Endothelial cell of umbilical vein (primary cell): ENCODE data around the gene FALEC. TPM values are rescaled to one million over a fixed set of nuclear protein-coding genes. Genes with fewer than 3 reads are reported as not detected.
A peak's percentile ranks its signal among the peaks of the same experiment; 100 is the strongest.

ENCODE experiments used
- BruUV-seq: library from RNA; stranded (reverse); fragments of 400-500 nt; replicated peaks from 2 replicates; lab custom pipeline; 2021; lab: Mats Ljungman, UMichigan
- CTCF ChIA-PET: fragments of 300-600, 350-600 bp; sonication (Branson Sonifier 250); formaldehyde crosslinking; loops from one replicate; lab custom pipeline; 2021; ENCODE audit warnings: antibody characterized with exemption, inconsistent platforms; lab: Charles Lee
- POLR2A ChIA-PET: fragments of 300-600, 350-600 bp; sonication (Branson Sonifier 250); formaldehyde crosslinking; loops from one replicate; lab custom pipeline; 2021; ENCODE audit warnings: antibody characterized with exemption, inconsistent platforms; lab: Charles Lee
- DNase-seq: peaks from one replicate; pipeline ENCODE4 v3.0.0-alpha.2; 2011; ENCODE audit warnings: low read depth, low spot score
- FAIRE-seq: peaks from 2 replicates; lab custom pipeline; 2011; peaks lifted over from hg19 to GRCh38; lab: Jason Lieb, UNC
- H2AFZ ChIP-seq: 2 replicates; pipeline ENCODE4 v1.6.0; 2012; ENCODE audit warnings: low read depth, low read length, control low read depth, inconsistent platforms
- H3K27ac ChIP-seq: 2 replicates; pipeline ENCODE4 v1.5.1; 2011; ENCODE audit warnings: low read depth, mild to moderate bottlenecking, control low read depth, low read length, moderate library complexity; ENCODE audit not compliant: insufficient read depth
- H3K27me3 ChIP-seq, 2 experiments: 2 replicates each; pipeline versions ENCODE4 v1.6.0 to v1.6.1; 2011; ENCODE audit warnings: low read length in 2 of 2, mixed read lengths in 1 of 2; ENCODE audit not compliant: control insufficient read depth in 2 of 2, insufficient read depth in 2 of 2
- H3K36me3 ChIP-seq, 2 experiments: 2 replicates in 1 of 2; 3 replicates in 1 of 2; pipeline ENCODE4 v1.5.1; 2011; ENCODE audit warnings: low read length in 2 of 2, mild to moderate bottlenecking in 1 of 2, moderate library complexity in 1 of 2; ENCODE audit not compliant: control insufficient read depth in 2 of 2, insufficient read depth in 2 of 2; ENCODE audit errors: extremely low read depth in 1 of 2
- H3K4me1 ChIP-seq: 3 replicates; pipeline ENCODE4 v1.5.1; 2011; ENCODE audit warnings: mild to moderate bottlenecking, low read length; ENCODE audit not compliant: control insufficient read depth, insufficient read depth; ENCODE audit errors: extremely low read depth
- H3K4me2 ChIP-seq: 2 replicates; pipeline ENCODE4 v1.6.1; 2011; ENCODE audit warnings: low read length, control low read depth, mixed read lengths; ENCODE audit not compliant: insufficient read depth
- H3K4me3 ChIP-seq, 3 experiments: fragments of 200-600 bp in 1 of 3; sonication (generic), shearing (Covaris generic) in 1 of 3; replicated peaks in 1 of 3; 2 replicates each; pipeline ENCODE4 v1.5.1; 2011 to 2016; ENCODE audit warnings: control low read depth in 3 of 3, low read length in 3 of 3, mild to moderate bottlenecking in 2 of 3, inconsistent platforms in 1 of 3, low read depth in 1 of 3, moderate library complexity in 1 of 3; ENCODE audit not compliant: insufficient read depth in 1 of 3
- H3K79me2 ChIP-seq: 2 replicates; pipeline ENCODE4 v1.6.0; 2012; ENCODE audit warnings: low read length, inconsistent platforms; ENCODE audit not compliant: control insufficient read depth, insufficient read depth
- H3K9ac ChIP-seq: replicated peaks from 2 replicates; pipeline ENCODE3; 2011; ENCODE audit warnings: low read length, control low read depth; ENCODE audit not compliant: insufficient read depth; ENCODE audit errors: extremely low read depth
- H3K9me1 ChIP-seq: replicated peaks from 3 replicates; pipeline ENCODE4 v1.6.0; 2011; ENCODE audit warnings: mild to moderate bottlenecking, low read length; ENCODE audit not compliant: control insufficient read depth, insufficient read depth; ENCODE audit errors: extremely low read depth
- H3K9me3 ChIP-seq: replicated peaks from 2 replicates; pipeline ENCODE4 v1.5.1; 2012; ENCODE audit warnings: low read length, inconsistent platforms; ENCODE audit not compliant: control insufficient read depth, insufficient read depth
- H4K20me1 ChIP-seq: replicated peaks from 2 replicates; pipeline ENCODE3; 2011; ENCODE audit warnings: mild to moderate bottlenecking, low read length; ENCODE audit not compliant: control insufficient read depth, insufficient read depth; ENCODE audit errors: extremely low read depth
- CTCF ChIP-seq, 2 donors: IDR thresholded peaks; 1 replicate in 1 of 2; 2 replicates in 1 of 2; pipeline ENCODE4 v1.5.1; 2011; ENCODE audit warnings: low read length in 2 of 2, mild to moderate bottlenecking in 2 of 2, moderate library complexity in 2 of 2, control low read depth in 1 of 2, inconsistent platforms in 1 of 2, low read depth in 1 of 2; ENCODE audit not compliant: insufficient read depth in 1 of 2; ENCODE audit errors: extremely low read depth in 1 of 2
- EZH2 ChIP-seq: IDR thresholded peaks from 2 replicates; pipeline ENCODE4 v1.6.1; 2012; ENCODE audit warnings: borderline replicate concordance, low read depth, mild to moderate bottlenecking, moderate library complexity, low read length, inconsistent platforms; ENCODE audit not compliant: severe bottlenecking
- FOS ChIP-seq: IDR thresholded peaks from 2 replicates; pipeline ENCODE4 v1.6.1; 2011; ENCODE audit warnings: mild to moderate bottlenecking, low read length, moderate library complexity, borderline replicate concordance; ENCODE audit not compliant: insufficient read depth
- GATA2 ChIP-seq: IDR thresholded peaks from 2 replicates; pipeline ENCODE4 v1.7.0; 2011; ENCODE audit warnings: low read depth, mild to moderate bottlenecking, moderate library complexity, mixed read lengths, low read length; ENCODE audit not compliant: insufficient read length, insufficient read depth
- JUN ChIP-seq: IDR thresholded peaks from 2 replicates; pipeline ENCODE4 v1.6.1; 2011; ENCODE audit warnings: borderline replicate concordance, low read depth; ENCODE audit not compliant: insufficient read length, insufficient read depth
- MAX ChIP-seq: IDR thresholded peaks from 2 replicates; pipeline ENCODE4 v1.6.1; 2011; ENCODE audit not compliant: insufficient read depth, insufficient read length
- MYC ChIP-seq: IDR thresholded peaks from one replicate; pipeline ENCODE4 v1.6.1; 2011; ENCODE audit warnings: mild to moderate bottlenecking, low read depth, low read length
- POLR2A ChIP-seq: IDR thresholded peaks from 2 replicates; pipeline ENCODE4 v1.6.1; 2012; ENCODE audit warnings: low read depth, mild to moderate bottlenecking, control low read depth, low read length
- POLR2AphosphoS5 ChIP-seq: IDR thresholded peaks from 2 replicates; pipeline ENCODE4 v1.6.1; 2012; ENCODE audit warnings: low read depth, mild to moderate bottlenecking, control low read depth, low read length, moderate library complexity; ENCODE audit not compliant: insufficient read depth
- dilution Hi-C: fragments of 300-500 bp; cut with MboI; formaldehyde crosslinking; loops from one replicate; pipeline ENCODE4 v1.15.0; 2019; ENCODE audit warnings: low sequenced_read_pairs; ENCODE audit not compliant: extremely low pct_ligation_motif_present
- intact Hi-C: fragments of 100-400 bp; cut with micrococcal nuclease; formaldehyde crosslinking; loops from one replicate; pipeline ENCODE4 v1.10.0; 2022
- polyA plus RNA-seq, 4 experiments: library from polyadenylated mRNA; depleted of rRNA in 3 of 4; stranded (reverse) in 3 of 4; unstranded in 1 of 4; fragments of >200 nt; gene quantifications; 2 replicates each; pipeline versions ENCODE4 v1.2.1 to v1.2.3, GENCODE V29; 2011 to 2012; ENCODE audit warnings: missing spikeins in 1 of 4
- total RNA-seq: library from RNA; stranded (reverse); gene quantifications from 2 replicates; pipeline ENCODE4 v1.2.3, GENCODE V29; 2021

FALEC gene
- total and polyA plus RNA-seq, 2 donors (not counting 3 experiments of a cell fraction or from before 2014, with no cell fraction given), result not detected

- H3K27me3 ChIP-seq, result no peaks in the 10 kb centered on the region
- dilution Hi-C loops (no loop called here), intact Hi-C loops (no loop called here)
- TF ChIP-seq MAX (no peak), MYC (no peak), FOS (no peak), POLR2A (no peak), EZH2 (no peak), CTCF (IDR thresholded peaks at IDR 0.05; ENCODE audit: extremely low read depth in 1 of 2, insufficient read depth in 1 of 2, low read depth in 1 of 2, low read length in 2 of 2) (no peak), JUN (no peak), GATA2 (no peak), POLR2AphosphoS5 (no peak)
- peak overlapping the region; percentile 68 for H2AFZ ChIP-seq
- H3K4me3 ChIP-seq, result no peak overlapping the region
- FAIRE-seq, result no peak
- H3K9ac ChIP-seq, result no peak overlapping the region
- no peaks in the 10 kb centered on the region for H3K9me1 ChIP-seq
- H4K20me1 ChIP-seq, result no peaks in the 10 kb centered on the region
- H3K4me1 ChIP-seq, result peaks cover 7% of the 10 kb centered on the region
- BruUV-seq, result no TSS peak
- no peak for DNase-seq
- no peak overlapping the region for H3K4me2 ChIP-seq
- H3K27ac ChIP-seq, result no peak overlapping the region
- ChIA-PET CTCF (interaction anchor here (1.4 kb wide), 1 partner anchor 10 kb away, joined by 3 read pairs; no protein-coding TSS in a partner anchor), POLR2A (no interaction called here)
- no peaks in the 10 kb centered on the region for H3K9me3 ChIP-seq
- H3K79me2 ChIP-seq, result no peaks in the 10 kb centered on the region
- no peaks in the 10 kb centered on the region for H3K36me3 ChIP-seq
Measured at GRCh38 chr1:150484861-150485260, 30.7 kb upstream of the FALEC start.
